Measurements from ENCODE around the gene PLAC8L1.

DNA sequence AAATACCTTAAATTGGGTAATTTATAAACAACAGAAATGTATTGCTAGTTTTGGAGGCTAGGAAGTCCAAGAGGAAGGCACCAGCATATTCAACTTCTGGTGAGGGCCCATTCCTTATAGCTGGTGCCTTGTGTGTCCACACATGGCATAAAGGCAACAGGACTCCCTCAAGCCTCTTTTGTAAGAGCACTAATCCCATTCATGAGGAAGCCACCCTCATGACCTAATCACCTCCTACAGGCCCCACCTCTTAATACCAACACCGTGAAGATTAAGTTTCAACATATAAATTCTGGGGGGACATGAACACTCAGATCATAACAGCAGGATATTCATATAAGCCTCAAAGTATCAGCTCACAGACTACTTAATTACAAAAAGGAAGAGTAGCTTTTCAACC is 4.0 kb upstream of the PLAC8L1 start:
- TF ChIP-seq, protein P1, sequence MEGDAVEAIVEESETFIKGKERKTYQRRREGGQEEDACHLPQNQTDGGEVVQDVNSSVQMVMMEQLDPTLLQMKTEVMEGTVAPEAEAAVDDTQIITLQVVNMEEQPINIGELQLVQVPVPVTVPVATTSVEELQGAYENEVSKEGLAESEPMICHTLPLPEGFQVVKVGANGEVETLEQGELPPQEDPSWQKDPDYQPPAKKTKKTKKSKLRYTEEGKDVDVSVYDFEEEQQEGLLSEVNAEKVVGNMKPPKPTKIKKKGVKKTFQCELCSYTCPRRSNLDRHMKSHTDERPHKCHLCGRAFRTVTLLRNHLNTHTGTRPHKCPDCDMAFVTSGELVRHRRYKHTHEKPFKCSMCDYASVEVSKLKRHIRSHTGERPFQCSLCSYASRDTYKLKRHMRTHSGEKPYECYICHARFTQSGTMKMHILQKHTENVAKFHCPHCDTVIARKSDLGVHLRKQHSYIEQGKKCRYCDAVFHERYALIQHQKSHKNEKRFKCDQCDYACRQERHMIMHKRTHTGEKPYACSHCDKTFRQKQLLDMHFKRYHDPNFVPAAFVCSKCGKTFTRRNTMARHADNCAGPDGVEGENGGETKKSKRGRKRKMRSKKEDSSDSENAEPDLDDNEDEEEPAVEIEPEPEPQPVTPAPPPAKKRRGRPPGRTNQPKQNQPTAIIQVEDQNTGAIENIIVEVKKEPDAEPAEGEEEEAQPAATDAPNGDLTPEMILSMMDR (conservative IDR thresholded peaks at IDR 0.05 in 1 of 2, IDR thresholded peaks at IDR 0.05 in 1 of 2; ENCODE audit: extremely low read depth in 1 of 2, insufficient read depth in 1 of 2, low read depth in 1 of 2, low read length in 2 of 2): no peak
- TF ChIP-seq EZH2 (IDR thresholded peaks at IDR 0.05; ENCODE audit: borderline replicate concordance, low read length): no peak

Measured in mammary epithelial cell (primary cell).